HG03571 (cell line): ENCODE results near the gene MIEN1.
"Not testable (repeated sequence)": the region's sequence is repeated elsewhere in the genome, so short reads cannot be mapped to it uniquely, and the experiment has no call there.

Experiments
- ATAC-seq: cut with Tn5 transposase; IDR thresholded peaks from one replicate; pipeline ENCODE4 v1.9.1; 2021; ENCODE audit not compliant: unreplicated experiment

The MIEN1 gene

DNA sequence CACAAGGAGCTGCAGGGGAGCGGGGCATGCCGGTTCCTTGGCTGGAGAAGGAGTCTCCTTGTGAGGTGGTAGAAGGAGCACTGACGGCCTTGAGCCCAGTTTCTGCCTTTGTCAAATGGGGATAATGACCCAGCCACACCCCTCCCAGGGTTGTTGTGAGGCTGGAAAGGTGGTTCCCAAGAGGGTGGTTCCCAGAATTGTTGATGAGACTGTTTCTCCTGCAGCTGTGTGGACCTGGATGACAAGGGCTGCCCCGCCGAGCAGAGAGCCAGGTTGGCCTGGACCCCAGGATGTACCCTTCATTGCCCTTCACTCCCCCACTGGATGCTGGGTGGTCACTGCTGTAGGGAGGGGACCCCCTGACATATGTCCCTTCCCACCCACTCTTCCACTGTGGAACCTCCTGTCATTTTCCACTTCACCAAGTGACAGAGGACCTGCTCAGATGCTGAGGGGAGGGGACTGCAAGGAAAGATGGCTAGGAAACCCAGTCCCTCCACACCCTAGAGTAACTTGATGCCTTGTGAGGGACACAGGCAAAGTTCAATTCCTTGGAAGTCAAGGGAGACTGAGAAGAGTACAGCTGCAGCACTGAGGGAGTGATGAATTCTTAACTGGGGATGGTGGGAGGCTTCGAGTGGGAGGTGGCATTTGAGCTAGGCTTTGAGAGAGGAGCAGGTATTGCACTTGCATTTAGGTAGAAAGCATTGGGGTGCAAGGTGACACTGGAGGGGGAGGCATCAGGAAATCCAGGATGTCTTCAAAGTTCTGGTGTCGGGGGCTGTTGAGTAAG is 10.6 kb downstream of the MIEN1 start:
- no peak for ATAC-seq

DNA sequence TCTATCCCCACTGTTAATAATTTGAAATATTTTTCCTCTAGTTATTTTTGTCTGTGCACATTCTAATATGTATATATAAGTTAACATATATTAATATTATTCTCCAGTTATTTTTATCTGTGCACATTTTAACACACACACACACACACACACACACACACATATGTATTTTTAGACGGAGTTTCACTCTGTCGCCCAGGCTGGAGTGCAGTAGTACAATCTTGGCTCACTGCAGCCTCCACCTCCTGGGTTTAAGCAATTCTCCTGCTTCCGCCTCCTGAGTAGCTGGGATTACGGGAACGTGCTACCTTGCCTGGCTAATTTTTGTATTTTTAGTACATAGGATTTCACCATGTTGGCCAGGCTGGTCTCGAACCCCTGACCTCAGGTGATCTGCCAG is 12.7 kb downstream of the MIEN1 start:
- no peak for ATAC-seq

DNA sequence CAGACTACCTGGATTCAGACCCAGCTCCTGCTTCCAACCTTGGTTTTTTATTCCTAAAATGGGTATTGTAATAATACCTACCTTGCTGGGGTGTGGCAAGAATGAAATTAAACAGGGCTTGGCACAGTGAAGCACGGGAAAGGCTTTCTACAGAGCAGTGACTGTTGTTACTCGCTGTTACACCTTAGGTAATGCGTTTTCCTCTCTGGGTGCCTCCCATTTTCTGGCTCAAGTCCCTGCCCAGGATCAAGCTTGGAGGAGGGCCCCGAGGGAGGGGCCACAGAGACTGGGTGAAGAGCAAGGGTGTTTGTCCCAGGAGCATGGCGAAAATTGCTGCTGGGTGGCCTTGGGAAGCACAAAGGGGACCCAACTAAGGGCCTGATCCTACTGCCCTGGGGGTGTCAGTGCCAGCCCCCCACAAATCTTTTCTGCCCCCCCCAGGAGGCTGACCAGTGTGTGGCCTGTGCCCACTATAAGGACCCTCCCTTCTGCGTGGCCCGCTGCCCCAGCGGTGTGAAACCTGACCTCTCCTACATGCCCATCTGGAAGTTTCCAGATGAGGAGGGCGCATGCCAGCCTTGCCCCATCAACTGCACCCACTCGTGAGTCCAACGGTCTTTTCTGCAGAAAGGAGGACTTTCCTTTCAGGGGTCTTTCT is 13.3 kb downstream of the MIEN1 start:
- ATAC-seq: no peak

DNA sequence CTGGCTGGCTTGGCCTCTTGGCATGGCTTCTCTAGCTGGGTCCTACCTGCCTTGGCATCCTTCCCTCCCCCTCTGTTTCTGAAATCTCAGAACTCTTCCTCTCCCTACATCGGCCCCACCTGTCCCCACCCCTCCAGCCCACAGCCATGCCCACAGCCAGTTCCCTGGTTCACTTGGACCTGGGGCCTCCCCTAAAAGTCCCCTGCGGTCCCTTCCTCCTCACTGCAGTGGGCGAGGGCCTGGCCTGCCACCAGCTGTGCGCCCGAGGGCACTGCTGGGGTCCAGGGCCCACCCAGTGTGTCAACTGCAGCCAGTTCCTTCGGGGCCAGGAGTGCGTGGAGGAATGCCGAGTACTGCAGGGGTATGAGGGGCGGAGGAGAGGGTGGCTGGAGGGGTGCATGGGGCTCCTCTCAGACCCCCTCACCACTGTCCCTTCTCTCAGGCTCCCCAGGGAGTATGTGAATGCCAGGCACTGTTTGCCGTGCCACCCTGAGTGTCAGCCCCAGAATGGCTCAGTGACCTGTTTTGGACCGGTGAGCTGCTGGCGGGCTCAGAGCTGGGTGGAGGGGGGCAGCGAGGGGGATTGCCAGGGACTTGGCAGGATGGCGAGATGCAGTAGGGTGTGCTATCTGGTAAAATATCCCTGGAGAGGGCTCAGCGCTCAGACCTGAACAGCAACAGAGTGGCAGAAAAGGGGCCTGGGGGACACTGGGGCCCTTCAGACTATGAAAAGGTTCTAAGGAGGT is 14.1 kb downstream of the MIEN1 start:
- ATAC-seq: no peak

DNA sequence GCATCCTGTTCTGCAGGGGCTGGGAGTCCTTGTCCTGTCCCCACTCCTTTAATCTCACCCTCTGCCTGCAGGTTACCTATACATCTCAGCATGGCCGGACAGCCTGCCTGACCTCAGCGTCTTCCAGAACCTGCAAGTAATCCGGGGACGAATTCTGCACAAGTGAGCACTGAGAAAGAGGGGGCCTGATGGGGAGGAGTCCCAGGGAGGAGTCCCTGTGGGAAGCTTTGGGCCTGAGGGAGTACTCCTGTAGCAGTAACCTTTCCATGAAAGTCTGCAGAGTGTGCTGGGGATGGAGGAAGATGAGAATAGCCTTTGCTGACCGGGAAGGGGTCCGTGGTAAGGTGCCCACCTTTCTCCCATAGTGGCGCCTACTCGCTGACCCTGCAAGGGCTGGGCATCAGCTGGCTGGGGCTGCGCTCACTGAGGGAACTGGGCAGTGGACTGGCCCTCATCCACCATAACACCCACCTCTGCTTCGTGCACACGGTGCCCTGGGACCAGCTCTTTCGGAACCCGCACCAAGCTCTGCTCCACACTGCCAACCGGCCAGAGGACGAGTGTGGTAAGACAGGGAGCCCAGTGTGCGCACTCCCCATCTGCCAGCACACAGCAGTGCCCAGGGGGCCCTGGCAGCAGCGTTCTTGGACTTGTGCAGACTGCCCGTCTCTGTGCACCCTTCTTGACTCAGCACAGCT is 14.8 kb downstream of the MIEN1 start:
- ATAC-seq: no peak

DNA sequence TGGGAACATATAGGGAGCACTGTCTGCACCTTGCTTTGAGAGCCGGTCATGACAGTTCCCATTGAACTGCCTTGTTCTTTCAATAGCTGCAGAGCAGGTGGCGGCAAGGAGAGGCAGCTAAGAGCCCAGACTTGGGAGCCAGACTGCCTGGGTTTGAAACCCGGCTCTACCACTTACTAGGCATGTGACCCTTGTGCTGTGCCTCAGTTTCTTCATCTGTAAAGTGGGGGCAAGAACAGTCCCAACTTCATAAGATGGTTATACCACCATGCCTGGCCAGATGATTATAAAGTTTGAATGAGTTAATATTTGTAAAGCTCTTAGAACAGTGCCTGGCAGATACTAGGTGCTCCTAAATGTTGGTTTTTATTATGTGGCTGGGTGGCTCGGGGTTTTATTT is 16.1 kb downstream of the MIEN1 start:
- ATAC-seq: no peak

DNA sequence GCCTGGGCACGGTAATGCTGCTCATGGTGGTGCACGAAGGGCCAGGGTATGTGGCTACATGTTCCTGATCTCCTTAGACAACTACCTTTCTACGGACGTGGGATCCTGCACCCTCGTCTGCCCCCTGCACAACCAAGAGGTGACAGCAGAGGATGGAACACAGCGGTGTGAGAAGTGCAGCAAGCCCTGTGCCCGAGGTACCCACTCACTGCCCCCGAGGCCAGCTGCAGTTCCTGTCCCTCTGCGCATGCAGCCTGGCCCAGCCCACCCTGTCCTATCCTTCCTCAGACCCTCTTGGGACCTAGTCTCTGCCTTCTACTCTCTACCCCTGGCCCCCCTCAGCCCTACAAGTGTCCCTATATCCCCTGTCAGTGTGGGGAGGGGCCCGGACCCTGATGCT is 18.5 kb downstream of the MIEN1 start:
- ATAC-seq: no peak

DNA sequence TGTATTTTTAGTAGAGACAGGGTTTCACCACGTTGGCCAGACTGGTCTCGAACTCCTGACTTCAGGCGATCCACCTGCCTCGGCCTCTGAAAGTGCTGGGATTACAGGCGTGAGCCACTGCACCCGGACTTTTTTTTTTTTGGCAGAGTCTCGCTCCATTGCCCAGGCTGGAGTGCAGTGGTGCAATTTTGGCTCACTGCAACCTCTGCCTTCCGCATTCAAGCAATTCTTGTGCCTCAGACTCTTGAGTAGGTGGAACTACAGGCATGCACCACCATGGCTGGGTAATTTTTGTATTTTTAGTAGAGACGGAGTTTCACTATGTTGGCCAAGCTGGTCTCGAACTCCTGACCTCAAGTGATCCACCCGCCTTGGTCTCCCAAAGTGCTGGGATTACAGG is 19.3 kb downstream of the MIEN1 start:
- not testable (repeated sequence) for ATAC-seq

DNA sequence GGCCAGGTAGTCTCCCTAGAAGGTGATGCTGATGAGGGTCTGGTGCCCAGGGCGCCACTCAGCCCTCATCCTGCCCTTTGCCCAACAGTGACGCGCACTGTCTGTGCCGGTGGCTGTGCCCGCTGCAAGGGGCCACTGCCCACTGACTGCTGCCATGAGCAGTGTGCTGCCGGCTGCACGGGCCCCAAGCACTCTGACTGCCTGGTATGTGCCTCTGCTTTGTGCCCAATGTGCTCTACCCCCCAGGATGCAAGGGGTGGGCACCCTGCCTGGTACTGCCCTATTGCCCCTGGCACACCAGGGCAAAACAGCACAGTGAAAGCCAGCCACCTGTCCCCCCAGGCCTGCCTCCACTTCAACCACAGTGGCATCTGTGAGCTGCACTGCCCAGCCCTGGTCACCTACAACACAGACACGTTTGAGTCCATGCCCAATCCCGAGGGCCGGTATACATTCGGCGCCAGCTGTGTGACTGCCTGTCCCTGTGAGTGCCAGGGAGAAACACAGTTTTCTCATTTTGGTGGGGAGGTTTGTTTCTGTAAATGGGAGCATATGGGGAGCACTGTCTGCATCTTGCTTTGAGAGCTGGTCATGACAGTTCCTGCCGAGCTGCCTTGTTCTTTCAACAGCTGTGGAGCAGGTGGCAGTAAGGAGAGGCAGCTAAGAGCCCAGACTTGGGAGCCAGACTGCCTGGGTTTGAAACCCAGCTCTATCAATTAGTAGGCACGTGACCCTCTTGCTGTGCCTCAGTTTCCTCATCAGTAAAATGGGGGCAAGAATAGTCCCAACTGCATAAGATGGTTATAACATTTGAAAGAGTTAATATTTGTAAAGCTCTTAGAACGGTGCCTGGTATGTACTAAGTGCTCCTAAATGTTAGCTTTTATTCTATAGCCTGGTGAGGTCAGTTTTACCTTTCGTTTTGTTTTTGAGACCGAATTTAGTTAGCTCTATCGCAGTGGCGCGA is 20.1 kb downstream of the MIEN1 start:
- ATAC-seq: no peak

DNA sequence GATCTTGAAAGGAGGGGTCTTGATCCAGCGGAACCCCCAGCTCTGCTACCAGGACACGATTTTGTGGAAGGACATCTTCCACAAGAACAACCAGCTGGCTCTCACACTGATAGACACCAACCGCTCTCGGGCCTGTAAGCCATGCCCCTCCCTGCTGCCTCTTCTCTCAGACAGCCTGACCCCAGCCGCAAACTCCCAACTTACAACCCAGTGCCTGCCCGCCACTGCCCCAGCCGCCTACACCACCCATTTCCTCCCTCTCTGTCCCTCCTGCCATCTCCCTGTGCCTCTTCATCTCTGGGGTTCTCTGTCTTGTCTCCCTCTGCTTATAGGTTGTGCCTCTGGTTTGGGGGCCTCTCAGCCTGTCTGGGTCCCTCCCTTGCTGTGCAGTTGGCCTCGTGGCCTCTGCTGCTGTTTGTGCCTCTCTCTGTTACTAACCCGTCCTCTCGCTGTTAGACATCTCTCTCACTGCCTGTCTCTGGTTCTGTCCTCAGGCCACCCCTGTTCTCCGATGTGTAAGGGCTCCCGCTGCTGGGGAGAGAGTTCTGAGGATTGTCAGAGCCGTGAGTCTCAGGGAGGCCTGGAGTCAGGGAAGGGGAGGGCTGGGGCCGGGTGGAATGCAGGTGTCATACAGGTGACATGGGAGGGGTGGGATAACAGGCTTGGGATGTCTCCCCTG is 20.9 kb downstream of the MIEN1 start:
- no peak for ATAC-seq

DNA sequence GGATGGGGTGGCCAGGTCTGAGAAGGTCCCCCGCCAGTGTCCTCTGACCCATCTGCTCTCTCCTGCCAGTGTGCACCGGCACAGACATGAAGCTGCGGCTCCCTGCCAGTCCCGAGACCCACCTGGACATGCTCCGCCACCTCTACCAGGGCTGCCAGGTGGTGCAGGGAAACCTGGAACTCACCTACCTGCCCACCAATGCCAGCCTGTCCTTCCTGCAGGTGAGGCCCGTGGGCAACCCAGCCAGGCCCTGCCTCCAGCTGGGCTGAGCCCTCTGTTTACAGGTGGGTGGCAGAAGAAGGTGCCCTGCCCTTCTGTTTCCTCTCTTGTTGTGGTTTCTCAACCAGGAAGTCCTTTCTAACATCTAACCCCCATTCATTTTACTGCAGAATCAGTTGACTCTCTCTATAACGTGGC is 23.4 kb downstream of the MIEN1 start:
- ATAC-seq: no peak

DNA sequence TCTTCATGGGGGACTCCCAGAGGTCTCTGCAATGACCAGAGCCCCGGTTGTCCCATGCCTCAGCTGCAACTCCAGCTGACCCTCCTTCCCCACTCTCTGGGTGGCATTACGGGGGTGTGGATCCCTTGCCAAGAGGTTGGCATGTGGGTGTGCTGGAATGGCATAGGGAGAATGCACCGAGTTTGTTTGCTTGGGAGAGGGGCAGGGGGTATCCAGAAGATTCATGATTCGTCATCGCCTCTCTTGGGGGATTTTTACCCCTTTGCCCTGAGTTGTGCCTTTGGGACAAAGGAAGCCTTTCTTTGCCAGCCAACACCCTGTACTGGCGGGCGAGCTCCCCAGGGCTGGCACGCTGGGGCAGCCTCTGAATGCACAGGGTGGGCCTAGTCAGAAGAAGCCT is 23.9 kb downstream of the MIEN1 start:
- no peak for ATAC-seq

DNA sequence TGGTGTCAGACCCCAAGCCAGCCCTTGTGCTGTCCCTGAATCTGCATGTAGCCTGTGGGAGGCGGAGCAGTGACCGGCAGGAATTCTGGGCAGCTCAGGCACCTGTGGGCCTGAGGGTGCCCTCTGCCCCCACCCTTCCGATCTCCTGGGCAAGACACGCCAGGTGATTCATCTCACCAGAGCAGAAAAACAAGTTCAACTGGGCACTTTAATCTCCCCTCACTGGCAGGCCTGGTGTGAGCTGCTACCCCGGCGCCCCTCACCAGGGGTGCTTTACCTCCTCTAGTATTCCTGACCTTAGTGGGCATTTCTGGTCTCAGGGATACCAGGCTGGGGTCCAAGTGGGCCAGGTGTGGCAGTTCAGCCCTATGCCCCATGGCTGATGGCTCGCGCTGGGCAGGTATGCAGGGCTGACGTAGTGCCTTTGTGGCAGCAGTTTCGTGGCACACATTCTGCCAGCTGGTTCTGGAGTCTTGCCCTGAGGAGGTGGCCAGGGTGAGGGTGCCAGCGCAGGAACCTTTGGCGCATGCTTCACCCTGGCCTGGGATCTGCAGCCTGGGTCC is 24.5 kb downstream of the MIEN1 start:
- ATAC-seq: no peak

DNA sequence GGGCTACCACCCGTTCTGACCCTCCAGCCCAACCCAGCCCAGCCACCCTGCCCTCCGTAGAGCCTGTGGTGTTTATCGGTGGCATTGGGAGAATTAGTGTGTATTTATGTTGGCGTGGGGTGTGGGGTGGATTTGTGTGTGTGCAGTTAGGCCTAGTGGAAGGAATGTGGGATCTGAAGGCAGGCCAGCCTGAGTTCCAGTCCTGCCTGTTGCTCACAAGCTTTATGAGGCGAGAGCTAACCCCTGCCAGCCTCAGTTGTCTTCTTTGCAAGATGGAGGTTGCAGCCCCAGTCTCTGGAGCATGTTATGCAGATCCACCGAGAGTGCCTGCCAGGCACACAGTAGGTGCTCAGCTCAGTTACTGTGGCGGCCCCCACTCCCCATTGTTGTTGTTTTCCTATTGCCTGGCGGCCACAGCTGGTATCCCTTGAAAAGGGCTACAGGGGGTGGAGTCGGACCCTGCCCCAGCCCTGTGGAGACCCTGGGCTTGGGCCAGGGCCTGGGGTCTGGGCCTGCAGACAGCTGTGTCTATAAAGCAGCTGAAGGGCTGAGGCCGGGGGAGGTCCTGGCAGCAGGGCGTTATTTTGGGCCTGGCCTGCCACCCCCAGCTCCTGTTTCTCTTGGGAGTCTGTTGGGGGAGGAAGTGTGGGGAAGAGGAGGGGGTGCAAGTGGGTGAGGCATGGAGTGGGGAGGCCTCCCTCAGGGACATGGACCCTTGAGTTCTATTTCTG is 25.3 kb downstream of the MIEN1 start:
- no peak for ATAC-seq

DNA sequence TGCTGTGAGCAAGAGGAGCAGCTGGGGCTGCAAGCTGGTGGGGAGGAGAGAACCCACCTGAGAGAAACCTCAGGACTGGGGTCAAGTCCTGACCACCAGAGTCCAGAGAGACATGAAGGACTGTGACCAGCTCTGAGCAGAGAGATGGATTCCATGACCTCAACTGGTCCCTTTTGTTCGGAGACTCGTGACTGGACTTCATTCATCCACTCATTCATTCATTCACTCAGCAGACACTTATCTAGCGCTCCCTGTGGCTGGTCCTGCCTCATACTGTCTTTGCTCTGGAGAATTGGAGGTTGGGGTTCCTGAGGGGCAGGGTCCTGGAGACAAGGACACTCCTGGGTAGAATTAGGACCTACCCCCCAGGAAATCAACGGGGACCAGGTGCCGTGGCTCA is 26.4 kb downstream of the MIEN1 start:
- no peak for ATAC-seq

DNA sequence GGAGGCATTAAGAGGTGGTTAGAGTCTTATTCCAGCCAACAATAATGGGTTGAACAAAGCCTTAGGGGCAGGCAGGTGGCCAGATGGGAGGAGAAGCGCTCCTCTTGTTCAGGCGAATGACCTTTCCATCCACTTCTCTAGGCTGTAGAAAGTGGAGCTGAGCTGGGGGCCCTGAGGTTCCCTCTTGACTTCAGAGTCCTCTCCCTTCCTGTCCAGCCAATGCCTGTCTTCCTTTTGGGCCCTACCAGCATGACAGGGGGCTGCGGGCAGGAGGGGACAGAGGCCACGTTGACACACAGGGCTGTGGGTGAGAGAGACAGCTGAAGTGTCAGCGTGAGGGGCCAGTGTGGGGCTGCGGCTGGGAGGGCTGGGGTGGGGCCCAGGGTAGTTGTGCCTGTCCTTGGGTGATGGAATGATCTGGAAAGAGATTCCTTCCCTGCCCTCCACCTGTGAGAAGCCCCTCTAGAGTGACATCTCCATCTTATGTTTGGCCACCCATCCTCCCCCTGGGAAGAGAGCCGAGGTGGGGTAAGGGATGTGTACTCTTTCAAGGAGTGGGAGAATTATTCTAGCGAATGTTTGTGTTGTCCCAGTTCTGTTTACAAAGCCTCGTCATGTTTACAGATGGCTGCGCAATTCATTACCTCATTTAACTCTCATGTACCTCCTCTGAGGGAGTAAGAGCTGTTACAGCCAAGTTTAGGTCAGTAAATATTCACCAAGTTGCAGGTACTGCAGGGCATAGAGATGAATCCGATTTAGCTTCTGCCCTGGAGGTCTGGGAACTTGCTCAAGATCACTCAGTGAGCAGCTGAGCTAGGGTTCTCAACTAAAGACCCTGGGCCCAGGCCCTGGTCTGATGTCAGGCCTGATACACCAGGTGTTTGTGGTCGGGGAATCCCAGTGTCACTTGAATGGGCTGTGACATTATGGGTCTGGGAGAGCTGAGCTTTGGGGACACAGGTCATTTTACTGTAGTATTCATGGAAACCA is 27.1 kb downstream of the MIEN1 start:
- no peak for ATAC-seq

DNA sequence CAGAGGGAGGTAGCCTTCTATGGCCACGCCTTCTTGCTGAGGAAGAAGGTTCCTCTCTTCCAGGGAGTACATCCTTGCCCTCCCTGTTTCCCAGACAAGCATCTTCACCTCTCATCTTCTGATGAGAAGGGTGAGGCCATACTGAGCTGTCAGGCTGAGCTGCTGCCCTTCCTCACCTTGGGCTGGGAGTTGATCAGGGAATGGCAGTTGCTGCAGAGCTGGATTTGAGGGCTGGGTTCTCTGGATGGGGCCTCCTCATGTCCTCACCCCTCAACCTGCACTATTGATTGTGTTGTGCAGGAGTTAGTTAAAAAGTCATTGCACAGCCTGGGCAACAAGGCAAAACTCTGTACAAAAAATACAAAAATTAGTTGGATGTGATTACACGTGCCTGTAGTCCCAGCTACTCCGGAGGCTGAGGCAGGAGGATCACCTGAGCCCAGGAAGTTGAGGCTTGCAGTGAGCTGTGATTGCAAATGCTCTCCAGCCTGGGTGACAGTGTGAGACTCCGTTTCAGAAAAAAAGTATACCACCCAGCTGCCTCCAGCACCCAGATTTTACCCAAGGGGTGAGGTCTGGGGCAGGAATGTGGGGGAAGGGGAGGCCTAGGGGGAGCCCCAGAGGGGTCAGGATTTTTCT is 28.4 kb downstream of the MIEN1 start:
- no peak for ATAC-seq
